NCI-H2029 (cell line): Measurements from ENCODE around the gene CNKSR3.

ENCODE experiments used
- DNase-seq: peaks from one replicate; lab custom pipeline; 2025; lab: John Stamatoyannopoulos, UW

CNKSR3 gene

GRCh38 chr6:154412106-154412820 lies 98.2 kb downstream of the CNKSR3 start:
- no peak for DNase-seq

GRCh38 chr6:154411076-154411475 lies 99.4 kb downstream of the CNKSR3 start:
- DNase-seq = no peak

GRCh38 chr6:154410619-154411072 lies 99.8 kb downstream of the CNKSR3 start:
- DNase-seq = peak; percentile 42

DNA sequence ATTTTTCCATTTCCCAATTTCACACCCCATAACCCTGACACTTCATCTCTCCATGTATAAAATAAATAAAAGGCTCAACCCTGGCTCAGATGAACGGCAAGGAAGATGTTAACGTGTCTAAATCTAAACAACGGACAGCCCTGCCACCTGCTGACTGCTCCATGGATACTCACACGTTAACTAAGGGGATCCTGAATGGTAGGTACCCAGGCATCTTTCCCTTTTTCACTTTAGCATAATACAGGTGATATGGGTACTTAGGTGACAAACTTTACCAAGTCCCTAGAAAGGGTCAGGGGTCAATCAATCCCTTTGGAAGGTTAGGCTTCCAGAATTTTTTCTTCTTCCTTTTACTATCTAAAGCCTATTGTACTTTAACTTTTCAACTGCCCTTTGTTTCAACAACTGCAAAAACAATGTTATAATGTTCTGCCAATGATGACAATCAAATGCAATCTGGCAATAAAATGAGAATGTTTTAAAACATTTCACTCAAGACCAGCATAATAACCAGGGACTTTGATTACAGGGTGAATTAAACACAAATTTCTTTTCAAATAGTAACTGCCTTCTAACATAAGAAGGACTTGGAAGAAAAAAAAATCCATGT lies 101.5 kb downstream of the CNKSR3 start:
- DNase-seq = no peak

- no peak for DNase-seq
Measured at GRCh38 chr6:154407440-154407839, 103.0 kb downstream of the CNKSR3 start.

DNA sequence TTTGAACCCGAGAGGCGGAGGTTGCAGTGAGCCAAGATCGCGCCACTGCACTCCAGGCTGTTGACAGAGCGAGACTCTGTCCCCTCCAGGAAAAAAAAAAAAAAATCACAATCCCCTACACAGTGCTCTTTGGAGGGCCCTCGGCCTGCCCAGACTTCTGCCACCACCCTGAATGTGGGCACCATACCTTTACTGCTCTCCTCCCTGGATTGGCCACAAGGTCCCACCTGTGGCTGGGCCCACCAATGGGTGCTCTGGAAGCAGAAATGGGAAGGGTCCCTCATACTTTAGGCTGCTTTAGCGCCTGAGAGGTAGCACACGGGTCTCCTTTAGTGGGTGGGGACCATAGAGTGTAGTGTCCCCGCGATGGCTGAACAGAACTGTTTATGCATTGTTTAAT lies 103.6 kb downstream of the CNKSR3 start:
- DNase-seq = no peak

GRCh38 chr6:154406301-154406700 lies 104.2 kb downstream of the CNKSR3 start:
- no peak for DNase-seq

- no peak for DNase-seq
Measured at GRCh38 chr6:154404791-154405400, 105.6 kb downstream of the CNKSR3 start.

GRCh38 chr6:154403788-154404187 lies 106.7 kb downstream of the CNKSR3 start:
- DNase-seq = peak; percentile 73

GRCh38 chr6:154402081-154402780 lies 108.3 kb downstream of the CNKSR3 start:
- DNase-seq = no peak

DNA sequence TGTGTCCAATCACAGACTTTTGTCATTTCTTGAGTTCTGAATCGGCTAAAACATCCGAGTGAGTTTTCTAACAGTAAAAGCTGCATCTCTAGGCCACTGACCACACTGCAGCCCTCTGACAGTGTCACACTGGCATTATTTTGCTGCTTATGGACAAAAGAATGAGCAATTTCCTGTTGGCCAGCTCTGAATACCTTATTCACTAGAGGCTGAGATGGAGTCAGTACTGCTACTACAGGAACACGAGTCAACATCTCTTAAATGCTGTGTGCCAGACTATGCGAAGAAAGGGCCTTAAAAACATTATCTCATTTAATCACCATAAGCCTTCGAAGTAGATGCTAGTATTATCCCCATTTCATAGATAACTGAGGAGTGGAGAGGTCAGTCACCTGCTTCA lies 111.4 kb downstream of the CNKSR3 start:
- no peak for DNase-seq

DNA sequence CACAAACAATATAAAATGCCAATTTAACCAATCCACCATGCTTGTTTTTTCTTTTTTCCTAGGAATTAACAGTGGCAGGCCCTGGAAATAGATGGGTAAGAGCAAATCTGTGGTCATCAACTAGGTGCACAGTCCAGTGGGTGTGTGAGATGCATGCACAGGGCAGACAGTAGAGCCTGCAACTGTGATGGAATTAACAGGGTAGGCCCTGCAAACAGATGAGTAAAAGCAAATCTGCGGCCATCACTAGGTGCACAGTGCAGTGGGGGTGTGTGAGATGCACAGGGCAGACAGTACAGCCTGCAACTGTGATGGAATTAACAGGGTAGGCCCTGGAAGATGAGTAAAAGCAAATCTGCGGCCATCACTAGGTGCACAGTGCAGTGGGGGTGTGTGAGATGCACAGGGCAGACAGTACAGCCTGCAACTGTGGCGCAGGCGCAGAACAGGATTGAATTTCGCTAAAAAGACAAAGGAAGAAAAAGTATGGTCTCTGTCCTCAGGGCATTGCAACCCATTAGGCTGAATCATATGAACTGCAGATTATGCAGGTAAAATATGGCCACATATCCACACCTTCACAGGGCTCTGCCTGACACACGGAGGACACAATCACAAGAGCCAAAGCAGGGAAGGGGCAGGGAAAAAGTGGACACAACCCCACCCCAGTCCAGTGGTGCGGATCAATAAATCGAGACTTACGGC lies 112.8 kb downstream of the CNKSR3 start:
- DNase-seq = no peak

- no peak for DNase-seq
Measured at GRCh38 chr6:154395878-154396277, 114.6 kb downstream of the CNKSR3 start.

DNA sequence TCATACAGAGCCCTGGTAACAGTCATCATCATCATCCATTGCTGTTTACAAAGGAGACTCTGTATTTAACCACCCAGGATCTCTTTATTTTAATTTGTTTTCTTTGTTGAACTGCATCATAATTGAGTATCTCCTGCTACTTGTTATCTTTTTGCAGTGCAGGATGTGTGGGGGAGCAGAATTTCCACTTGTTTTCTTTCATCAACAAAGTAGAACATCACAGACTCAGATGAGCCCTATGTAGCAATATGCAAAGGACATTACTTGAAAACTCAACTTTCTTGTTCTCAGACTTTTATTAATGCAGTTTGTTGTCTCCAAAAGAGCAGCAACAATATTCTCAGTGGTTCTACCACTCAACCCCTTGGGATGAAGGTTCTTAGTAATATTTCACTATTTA lies 115.2 kb downstream of the CNKSR3 start:
- no peak for DNase-seq

DNA sequence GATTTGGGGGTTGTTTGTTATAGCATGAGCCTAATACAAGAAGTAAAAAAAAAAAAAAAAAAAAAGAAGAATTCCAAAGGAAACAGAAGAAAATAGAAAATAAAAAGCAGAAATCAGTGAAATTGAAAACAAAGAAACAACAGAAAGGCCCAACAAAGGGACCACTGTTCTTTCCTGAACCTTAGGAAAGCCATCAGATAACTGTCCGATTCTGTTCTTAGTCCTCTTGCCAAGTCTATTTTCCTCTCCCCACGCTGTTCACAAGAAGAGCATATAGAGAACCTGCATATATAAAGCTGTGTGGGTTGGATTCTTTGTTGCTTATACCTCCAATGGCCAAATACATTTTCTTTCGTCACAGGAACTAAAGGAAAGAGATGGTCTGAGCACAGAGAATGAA lies 115.9 kb downstream of the CNKSR3 start:
- DNase-seq = no peak

GRCh38 chr6:154390034-154390433 lies 120.5 kb downstream of the CNKSR3 start:
- DNase-seq = no peak

DNA sequence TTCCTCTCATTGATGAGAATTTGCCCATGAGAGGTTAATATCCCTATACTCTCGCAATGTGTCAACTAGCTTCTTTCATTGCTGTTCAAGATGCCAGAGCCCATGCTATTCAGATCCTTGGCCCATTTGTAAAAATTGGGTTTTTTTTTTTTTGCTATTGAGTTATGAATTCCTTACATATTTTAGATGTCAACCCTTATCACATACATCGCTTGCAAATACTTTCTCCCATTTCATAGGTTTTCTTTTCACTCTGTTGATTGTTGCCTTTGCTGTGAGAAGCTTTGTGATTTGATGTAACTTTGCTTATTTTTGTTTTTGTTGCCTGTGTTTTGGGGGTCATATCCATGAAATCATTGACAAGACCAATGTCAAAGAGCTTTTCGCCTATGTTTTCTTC lies 121.7 kb downstream of the CNKSR3 start:
- no peak for DNase-seq

DNA sequence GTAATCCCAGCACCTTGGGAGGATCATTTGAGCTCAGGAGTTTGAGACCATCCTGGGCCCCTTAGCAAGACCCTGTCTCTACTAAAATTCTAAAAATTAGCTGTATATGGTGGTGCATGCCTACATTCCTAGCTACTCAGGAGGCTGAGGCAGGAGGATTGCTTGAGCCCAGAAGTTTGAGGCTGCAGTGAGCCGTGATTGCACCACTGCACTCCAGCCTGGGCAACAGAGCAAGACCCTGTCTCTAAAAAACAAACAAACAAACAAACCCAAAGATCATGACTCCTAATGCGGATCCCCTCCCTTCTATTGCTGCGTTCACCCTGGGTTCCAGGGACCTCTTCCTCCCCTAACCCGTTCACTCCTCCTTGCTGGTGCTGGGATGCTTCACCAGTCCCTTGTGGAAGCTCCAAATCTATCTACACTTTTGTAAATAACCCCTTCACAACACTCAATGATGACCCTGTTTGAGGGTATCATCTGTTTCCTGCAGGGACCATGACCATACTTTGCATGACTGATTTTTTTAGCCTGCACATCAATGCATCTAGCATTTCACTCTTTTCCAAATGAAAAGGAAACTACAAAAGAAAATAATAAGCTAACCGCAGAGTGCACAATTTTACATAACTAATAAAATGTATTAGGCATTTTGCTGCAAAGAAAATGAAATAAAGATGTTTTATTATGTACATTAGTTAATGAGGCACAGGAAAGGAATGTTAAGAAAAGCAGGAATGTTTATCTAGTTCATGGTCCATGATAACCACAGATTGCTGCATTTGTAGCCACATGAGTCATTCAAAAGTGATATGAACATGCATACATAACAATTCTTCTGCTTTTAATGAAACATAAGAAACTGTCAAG lies 123.4 kb downstream of the CNKSR3 start:
- DNase-seq = no peak

DNA sequence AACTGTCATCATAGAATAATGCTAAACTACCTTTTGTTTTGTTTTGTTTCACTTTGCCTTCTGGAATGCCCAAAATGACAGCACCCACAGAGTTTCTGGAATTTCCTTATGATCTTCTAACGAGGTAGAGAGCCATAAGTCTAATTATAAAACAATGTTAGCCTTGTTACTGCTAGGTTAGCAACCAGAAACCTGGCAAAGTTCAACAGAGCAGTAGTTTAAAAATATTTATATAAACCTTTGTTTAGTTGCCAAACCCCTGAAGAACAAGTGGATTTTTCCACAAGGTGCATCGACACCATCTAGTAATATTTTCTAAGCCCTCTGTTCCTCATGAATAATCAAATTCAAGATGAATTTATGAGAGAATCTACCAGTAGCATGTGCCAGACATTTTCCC lies 126.3 kb downstream of the CNKSR3 start:
- DNase-seq = no peak

DNA sequence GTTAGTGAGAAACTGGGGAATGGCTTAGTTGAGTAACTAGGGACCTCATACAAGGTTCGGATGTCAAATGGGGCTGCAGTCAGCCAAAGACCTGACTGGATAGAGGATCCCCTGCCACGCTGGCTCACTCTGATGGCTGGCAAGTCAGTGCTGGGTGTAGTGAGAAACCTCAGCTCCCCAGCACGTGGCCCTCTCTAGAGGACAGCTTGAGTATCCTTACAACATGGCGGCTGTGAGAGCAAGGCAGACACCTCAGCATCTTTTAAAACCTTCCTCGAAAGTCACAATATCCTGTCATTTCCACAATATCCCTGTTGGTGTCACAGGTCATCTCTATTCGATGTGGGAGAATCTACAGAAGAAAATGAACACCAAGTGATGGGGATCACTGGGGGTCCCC lies 127.2 kb downstream of the CNKSR3 start:
- DNase-seq = no peak

DNA sequence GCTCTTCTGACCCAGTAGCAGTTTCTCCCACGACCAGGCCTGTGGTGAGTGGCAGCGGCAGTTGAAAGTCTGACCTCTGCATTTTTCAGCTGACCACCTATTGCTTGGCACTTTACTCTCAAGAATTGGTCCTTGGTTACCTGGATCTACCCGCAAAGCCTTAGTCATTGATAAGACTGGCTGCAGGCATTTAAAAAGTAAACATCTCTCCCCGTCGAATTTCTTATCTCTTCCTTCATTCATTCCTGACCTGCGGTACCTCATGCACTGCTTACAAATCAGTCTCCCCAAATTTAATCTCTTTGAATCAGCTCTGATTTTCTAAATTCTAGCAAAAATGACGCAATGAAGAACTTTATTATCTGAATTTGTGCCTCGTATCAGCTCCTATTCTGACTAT lies 127.7 kb downstream of the CNKSR3 start:
- DNase-seq = no peak
